ENCODE measurements around the gene ATP6V1G2.
"Not testable (repeated sequence)": the region's sequence is repeated elsewhere in the genome, so short reads cannot be mapped to it uniquely, and the experiment has no call there.

Gene ATP6V1G2

DNA sequence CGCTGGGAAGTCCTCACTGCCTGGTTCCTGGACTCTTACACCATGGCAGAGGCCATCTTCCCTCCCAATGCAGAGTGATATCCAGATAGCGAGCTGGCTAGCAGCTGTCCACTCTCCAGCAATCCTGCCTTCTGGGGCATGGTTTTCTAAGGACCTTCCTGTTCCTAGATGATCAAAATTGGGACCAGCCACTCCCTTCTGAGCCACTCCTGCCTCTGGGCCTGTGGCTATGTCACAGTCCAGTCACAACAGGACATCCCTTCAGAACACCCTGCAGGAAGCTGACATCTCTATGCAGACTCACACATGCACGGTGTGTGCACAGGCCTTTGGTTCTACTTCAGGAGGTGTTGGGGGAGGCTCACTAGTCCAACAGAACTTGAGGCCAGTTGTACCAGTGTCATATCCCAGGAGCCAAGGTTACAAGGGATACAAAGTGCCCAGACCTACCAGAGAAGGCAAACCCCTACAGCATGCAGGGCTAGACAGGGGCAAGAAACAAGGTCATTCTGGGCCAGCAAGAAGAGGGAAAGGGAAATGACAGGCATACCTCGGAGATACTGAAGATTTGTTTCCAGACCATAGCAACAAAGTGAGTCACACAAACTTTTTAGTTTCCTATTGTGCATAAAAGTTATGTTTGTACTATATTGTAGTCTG, 20.3 kb downstream of the ATP6V1G2 start:
- TF ChIP-seq, protein P1, sequence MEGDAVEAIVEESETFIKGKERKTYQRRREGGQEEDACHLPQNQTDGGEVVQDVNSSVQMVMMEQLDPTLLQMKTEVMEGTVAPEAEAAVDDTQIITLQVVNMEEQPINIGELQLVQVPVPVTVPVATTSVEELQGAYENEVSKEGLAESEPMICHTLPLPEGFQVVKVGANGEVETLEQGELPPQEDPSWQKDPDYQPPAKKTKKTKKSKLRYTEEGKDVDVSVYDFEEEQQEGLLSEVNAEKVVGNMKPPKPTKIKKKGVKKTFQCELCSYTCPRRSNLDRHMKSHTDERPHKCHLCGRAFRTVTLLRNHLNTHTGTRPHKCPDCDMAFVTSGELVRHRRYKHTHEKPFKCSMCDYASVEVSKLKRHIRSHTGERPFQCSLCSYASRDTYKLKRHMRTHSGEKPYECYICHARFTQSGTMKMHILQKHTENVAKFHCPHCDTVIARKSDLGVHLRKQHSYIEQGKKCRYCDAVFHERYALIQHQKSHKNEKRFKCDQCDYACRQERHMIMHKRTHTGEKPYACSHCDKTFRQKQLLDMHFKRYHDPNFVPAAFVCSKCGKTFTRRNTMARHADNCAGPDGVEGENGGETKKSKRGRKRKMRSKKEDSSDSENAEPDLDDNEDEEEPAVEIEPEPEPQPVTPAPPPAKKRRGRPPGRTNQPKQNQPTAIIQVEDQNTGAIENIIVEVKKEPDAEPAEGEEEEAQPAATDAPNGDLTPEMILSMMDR (IDR thresholded peaks at IDR 0.05; ENCODE audit: low read depth, low read length) = no peak
- DNase-seq (ENCODE audit: extremely low read depth, low read depth) = no peak

GRCh38 chr6:31525553-31525931, 20.9 kb downstream of the ATP6V1G2 start:
- TF ChIP-seq, protein P1 (IDR thresholded peaks at IDR 0.05; ENCODE audit: low read depth, low read length) = no peak
- no peak for DNase-seq (ENCODE audit: extremely low read depth, low read depth)

- TF ChIP-seq, protein P1 (IDR thresholded peaks at IDR 0.05; ENCODE audit: low read depth, low read length) = no peak
Observed at GRCh38 chr6:31521835-31522234, 24.6 kb downstream of the ATP6V1G2 start.

GRCh38 chr6:31513456-31514165, 32.8 kb downstream of the ATP6V1G2 start:
- TF ChIP-seq, protein P1 (IDR thresholded peaks at IDR 0.05; ENCODE audit: low read depth, low read length) = no peak
- DNase-seq (ENCODE audit: extremely low read depth, low read depth) = no peak

More at GRCh38 chr6:31521835-31522234, 24.6 kb downstream of the ATP6V1G2 start:
- no peak for DNase-seq (ENCODE audit: extremely low read depth, low read depth)

DNA sequence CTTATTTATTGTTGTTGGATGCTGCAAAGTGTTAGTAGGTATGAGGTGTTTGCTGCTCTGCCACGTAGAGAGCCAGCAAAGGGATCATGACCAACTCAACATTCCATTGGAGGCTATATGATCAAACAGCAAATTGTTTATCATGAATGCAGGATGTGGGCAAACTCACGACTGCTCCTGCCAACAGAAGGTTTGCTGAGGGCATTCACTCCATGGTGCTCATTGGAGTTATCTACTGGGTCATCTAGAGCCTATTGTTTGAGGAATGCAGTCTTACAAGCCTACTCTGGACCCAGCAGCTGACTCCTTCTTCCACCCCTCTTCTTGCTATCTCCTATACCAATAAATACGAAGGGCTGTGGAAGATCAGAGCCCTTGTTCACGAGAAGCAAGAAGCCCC, 36.4 kb downstream of the ATP6V1G2 start:
- no peak for DNase-seq (ENCODE audit: extremely low read depth, low read depth)
- TF ChIP-seq, protein P1 (IDR thresholded peaks at IDR 0.05; ENCODE audit: low read depth, low read length) = no peak

DNA sequence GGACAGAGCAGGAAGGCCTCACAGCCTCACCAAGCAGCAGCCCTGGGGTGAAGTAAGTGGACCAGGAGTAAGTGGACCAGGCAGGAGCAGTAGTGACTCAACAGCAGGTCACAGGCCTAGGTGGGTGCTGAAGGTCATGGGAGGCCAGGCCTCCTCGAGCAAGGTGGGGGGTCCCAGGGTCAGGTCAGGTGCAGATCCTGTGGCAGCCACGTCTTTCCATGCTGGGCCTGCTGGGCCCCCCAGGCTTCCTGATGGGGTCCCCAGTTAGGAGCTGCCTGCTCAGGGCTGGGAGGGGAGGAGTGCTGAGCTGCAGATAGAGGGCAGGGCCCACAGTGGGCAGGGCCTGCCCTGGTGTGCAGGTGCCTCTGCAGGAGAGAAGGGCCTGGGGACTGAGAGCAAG, 37.4 kb downstream of the ATP6V1G2 start:
- not testable (repeated sequence) for DNase-seq (ENCODE audit: extremely low read depth, low read depth)

DNA sequence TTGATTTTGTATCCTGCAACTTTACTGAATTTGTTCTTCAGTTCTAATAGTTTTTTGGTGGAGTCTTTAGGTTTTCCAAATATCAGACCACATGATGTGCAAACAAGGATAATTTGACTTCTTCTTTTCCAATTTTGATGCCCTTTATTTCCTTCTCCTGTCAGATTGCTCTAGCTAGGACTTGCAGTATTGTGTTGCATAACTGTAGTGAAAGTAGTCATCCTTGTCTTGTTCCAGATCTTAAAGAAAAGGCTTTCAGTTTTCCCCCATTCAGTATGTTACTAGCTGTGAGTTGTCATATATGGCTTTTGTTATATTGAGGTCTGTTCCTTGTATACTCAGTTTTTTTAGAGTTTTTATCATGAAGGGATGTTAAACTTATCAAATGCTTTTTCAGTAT, 43.8 kb downstream of the ATP6V1G2 start:
- TF ChIP-seq, protein P1 (IDR thresholded peaks at IDR 0.05; ENCODE audit: low read depth, low read length) = no peak
- no peak for DNase-seq (ENCODE audit: extremely low read depth, low read depth)

DNA sequence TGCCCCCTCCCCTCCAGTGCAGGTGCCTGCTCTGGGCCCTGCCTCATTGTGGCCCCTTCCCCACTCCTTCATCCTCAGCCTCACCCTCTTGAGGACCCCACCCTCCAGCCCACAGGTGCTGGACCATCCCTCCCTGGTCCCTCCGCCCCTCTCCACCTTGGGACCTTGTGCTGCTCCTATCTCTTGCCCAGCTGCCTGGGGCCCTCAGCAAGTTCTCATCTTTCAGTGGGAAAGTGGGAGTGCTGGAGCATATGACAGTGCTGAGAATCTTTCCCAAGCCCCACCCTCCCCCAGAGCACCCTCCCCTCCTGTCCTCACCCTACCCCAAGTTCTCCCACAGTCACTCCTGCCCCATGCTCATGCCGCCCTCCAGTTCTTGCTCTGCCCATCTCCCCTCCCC, 46.8 kb downstream of the ATP6V1G2 start:
- DNase-seq (ENCODE audit: extremely low read depth, low read depth) = not testable (repeated sequence)

Measured in AG09319 (cell line).